Fibroblast of skin of right quadriceps (primary cell): ENCODE results near the gene INF2.
"Not testable (repeated sequence)": the region's sequence is repeated elsewhere in the genome, so short reads cannot be mapped to it uniquely, and the experiment has no call there.

Source experiments
- DNase-seq: peaks from one replicate; pipeline ENCODE4 v3.0.0-alpha.2; 2013

Gene INF2

DNA sequence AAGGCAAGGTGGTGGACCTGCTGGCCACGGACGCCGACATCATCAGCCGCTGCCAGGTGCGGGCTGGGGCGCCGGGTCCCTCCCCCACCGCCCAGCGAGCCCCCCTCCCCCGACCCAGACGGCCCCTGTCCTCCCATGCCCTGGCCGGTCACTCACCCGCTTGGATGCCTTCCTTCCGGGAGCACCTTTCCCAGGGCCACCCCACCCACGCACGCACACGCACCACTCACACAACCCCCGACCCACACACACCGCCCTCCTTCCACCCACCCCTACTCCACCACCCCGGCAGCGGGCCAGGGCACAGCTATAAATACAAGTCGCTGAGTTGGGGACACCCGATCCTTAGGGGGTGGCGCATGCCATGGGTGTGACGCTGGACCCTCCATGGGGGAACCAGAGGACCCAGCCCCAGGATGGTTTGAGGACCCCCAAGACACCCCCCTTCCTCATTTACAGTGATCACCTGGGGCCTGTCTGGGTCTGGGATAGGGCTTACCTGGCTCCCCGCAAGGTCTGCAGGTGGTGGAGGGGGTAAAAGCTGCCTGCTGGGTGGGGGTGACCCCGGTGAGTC lies 35.1 kb downstream of the INF2 start:
- DNase-seq, result no peak

DNA sequence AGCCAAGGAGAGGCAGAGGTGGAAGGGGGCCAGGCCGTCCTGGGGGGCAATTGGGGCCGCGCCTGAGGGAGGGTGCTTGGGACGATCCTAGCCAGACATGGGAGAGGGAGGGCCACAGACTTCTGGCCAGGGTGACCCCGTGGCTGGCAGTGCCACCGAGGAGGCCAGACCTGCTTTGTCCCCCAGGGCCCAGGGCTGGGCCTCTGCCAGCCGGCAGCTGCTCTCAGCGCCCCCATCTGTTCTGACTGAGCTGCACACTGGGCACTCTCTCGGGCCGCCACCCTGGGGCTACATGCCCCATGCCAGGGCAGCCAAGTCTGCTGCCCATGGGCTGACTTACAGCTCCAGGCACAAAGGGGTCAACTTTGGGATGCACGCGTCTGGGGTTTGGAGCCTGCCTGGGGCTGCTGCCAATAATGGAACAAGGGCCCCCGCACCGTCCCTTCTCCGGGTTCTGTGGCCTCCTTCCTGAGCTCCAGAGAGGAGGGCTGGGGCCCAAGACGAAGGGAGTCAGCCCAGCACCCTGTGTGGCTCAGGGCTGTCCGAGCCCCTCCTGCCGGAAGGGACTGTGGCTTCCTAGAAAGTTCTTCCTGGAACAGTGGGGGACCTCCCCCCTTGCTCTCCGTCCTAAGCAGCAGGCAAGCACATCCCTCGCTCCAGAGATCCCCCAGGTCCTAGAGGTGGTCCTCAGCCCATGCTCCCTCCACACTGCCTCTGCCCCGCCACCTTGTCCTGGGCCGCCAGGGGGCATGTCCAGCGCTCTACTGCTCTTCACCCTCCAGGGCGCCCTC lies 35.8 kb downstream of the INF2 start:
- DNase-seq, result peak; percentile 41

DNA sequence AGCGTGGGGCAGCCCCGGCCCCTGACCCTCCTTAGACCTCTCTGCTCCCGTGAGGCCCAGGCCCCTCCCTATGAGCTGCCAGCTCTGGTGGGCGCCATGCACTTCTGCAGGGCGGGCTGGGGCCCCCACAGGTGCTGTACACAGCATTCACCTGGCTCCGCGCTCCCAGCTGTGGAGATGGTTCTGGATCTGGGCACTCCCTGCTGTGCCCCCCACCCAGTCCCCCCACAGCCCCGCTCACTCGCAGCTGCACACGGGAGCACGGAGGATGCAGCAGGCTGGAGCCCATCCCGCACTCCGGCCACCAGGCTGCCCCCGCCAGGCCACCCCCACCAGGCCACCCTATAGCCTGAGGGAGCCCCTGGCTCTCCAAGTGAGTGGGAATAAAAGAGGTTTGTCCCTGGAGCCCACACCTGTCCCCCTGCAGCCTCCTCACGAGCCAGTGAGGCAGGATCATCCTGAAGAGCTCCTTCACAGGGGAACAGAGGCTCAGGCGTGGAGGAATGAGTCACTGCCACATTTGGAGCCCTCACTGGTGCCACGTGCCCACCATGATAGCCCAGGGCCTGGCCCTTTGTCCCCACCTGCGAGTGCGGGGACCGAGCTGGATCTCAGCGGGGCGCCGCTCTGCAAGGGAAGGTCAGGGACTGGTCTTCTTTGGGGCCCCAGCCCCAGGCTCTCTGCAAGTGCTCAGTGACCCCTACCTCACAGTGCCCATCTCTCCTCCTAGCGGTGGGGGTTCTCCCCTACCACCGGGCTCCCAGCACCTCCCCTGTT lies 36.5 kb downstream of the INF2 start:
- DNase-seq, result no peak

DNA sequence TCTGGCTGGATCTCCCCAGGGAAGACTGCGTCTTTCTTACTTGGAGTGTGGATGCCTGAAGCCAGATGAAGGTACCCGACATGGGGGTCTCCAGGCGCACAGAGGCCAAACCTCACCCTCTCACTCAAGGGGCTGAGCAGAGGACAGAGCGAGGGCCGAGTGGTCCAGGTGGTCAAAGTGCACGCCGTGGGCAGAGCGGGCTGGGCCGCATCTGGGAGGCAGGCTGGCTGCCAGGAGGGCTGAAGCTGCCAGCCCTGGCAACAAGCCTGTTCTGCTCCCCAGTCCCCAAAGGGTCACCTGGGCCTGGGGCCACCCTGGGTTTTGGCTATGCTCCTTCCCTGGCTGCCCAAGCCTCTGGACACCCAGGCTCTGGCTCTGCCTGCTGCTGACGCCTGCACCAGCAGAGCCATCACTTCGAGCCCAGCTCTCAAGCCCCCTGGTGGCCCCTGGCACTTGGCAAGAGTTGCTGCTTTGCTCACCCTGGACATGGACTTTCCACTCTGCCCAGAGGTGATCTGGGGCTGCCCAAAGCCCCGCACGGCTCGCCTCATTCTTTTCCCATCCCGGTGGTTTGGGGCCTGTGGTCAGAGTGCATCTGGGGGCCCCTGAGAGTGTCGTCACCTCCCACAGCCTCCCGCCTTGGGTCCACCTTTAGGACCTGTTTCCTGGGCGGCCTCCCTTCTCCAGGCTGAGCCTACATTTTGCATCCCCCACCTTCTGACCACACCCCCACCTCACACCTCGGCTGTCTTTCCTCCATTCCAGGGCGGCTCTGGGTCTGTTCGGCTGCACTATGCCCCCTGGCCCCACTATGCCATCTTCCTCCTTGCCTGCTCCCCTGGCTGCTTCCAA lies 37.4 kb downstream of the INF2 start:
- DNase-seq, result no peak

DNA sequence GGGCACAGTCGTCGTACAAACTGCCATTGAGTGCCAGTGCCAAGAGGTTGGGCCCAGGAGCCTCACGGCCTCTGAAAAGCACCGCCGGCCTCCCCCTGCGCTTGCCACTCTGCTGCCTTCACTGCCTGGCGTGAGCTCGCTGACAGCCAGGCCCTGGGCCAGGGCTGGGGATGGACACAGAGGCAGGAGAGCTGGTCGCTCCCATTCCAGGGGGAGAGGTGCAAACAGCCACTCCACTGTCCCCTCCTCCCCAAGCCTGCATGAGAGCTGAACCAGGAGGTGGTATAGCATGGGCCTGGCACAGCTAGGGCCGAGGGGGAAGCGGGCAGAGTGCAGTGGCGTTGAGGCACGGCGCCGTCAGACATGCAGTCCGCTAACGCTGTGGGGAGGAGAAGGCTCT lies 39.2 kb downstream of the INF2 start:
- no peak for DNase-seq

DNA sequence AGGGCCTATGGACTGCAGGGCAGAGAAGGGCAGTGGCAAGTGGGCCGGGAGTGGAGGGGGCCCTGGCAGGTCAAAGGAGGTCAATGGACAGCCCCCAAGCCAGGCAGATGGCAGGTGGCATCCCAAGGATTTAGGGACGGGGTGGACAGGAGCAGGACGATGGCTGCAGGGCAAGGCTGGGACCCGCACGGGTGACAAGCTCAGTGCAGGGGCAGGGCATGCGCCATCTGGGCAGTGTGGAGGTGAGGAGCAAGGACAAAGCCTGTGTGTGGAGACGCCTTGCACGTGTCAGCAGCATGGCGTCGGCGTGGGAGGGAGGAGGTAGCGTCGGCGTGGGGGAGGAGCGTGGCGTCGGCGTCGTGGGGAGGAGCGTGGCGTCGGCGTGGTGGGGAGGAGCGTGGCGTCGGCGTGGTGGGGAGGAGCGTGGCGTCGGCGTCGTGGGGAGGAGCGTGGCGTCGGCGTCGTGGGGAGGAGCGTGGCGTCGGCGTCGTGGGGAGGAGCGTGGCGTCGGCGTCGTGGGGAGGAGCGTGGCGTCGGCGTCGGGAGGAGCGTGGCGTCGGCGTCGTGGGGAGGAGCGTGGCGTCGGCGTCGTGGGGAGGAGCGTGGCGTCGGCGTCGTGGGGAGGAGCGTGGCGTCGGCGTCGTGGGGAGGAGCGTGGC lies 39.9 kb downstream of the INF2 start:
- DNase-seq, result not testable (repeated sequence)

DNA sequence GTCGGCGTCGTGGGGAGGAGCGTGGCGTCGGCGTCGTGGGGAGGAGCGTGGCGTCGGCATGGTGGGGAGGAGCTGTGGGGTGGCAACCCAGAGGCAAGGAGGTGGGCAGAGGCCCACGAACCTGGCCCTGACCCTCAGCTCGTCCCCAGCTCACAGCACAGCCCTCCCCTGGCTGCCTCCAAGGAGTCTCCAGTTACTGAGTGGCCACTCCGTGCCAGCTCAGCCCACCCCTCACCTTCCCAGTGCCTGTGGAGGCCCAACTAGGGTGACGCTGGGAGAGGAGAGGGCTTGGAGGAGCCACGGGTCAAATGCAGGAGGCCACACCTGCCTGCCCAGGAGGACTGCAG lies 40.4 kb downstream of the INF2 start:
- no peak for DNase-seq

DNA sequence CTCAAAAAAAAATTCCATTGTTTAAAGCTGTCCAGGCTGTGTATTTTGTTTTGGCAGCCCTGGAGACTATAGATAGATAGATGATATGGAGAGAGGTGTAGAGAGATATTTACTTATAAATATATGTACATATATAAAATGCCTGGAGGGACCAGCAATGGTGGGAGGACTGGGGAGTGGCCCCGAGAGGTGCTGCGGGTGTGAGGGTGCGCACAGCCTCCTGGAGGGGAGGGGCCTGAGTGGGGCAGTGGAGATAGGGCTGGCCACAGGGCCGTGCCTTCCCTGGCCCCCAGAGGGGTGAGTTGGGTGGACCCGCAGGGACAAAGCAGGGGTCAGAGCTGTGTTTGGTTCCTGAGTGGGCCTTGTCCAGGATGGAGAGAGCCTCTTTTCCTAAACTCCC lies 41.1 kb downstream of the INF2 start:
- DNase-seq, result no peak

DNA sequence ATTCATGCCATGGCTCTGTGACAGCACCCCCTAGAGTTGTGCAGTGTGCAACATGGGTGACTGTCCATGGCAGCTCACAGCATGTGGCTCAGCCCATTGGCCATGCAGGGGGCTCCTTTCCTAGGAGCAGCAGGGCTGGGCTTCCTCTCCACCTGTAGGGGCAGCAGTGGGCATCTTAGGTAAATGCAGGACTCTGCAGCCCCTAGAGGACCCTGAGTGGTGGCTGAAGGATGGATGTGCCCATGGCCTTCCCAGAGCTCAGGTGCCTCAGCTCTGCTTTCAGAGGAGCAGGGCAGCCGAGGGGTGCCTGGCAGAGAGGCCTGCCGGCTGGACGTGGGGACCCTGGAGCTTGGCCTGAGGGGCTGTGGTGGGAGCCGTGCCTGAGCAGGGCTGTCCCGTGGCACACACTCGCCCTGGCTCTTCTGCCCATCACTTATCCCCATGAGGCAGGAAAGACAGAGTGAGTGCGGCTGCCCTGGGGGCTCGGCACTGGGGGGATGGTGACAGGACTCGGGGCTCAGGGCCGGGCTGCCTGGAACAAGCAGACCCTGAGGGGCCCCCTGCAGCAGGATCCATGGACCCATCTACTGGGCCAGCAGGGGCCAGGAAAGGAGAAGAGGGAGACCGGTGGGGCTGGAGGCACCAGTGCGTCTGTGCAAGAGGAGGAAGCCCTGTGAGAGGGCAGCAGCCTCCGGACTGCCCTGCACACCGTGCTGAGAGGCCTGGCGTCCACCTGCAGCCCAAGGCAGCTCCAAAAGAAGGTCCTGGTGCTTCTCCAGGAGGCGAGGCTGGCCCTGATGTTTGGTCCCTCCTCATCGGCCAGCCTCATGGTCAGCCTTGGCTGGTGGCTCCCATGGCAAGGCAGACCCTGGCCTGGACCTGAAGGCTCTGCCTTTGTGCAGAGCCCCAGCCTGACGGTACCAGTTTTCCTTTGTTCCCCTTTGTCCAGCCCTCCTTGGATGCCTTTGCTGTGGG lies 42.2 kb downstream of the INF2 start:
- DNase-seq, result no peak

DNA sequence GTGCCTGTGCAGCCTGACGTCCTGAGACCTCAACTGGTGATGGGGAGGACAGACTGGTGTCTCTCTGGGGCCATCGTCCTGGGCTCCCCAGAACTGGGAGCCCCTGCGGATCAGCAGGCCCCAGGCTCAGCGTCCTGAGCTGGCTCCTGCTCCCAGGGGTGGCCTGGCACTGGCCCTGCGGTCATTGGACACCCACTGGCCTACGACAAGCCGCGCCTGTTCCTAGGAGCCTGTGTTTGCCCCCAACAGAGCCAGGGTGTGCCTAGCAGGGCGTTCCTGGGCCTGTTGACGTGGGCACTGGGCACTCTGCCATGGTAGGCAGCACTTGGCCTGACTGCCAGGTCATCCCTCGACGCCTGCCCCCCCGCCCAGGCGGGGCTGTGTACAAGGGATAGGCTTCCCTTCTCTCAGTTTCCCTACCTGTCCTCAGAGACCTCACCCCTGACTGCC lies 43.0 kb downstream of the INF2 start:
- no peak for DNase-seq

DNA sequence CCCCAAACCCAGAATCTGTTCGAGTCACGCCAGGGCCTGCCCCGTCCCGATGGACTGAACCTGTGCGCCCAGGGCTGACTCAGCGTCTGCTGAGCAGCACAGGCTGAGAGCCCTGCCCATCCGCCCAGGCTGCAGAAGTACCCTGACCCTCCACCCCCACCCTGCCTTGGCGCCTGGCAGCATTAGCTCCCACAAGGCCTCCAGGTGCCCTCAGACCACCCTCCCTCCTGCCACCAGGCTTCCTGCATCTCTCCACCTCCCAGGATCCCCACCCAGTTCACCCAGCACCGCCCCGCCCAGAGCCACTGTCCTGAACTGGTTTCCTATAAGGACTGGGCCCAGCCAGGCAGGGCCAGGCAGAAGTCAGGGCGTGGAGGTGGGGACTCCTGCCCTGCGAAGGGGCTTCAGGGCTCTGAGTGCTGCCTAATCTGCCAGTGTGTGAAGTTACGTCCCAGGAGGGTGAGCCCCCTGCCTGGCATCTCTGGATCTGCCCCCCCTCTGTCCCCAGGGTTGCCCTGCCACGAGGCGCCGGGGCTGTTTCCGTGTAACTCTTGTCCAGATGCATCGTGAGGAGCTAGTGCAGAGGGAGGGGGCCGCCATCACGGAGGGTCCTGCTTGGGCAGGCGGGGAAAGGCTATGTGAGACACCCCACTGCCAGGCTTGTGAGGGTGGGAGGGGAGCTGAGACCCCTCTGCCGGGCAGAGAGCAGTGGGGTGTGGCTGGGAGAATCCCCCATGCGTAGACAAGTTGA lies 43.7 kb downstream of the INF2 start:
- DNase-seq, result no peak

DNA sequence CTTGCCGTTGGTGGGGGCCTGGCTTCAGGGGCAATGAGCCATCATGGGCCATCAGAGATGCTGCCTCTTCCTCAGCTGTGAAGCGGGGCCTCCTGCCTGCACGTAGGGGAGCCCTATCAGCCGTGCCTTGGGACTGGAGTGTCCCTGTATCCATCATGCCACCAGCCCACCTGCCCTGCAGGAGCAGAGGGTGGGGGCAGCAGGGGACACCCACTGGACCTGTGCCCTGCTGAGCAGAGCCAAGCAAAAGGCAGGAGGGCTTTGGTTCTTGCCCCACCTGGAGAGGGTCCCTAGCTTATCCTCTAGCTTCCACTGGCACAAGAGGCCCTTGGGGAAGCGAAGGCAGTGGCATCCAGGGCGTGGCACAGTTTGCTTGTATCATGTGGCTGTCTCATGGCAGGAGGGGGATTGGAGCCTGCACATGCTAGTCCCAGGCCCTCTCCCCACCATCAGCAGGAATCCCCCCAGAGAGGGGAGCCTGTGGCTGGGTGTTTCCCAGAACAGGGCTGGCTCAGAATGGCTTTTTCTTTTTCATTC lies 44.7 kb downstream of the INF2 start:
- no peak for DNase-seq

DNA sequence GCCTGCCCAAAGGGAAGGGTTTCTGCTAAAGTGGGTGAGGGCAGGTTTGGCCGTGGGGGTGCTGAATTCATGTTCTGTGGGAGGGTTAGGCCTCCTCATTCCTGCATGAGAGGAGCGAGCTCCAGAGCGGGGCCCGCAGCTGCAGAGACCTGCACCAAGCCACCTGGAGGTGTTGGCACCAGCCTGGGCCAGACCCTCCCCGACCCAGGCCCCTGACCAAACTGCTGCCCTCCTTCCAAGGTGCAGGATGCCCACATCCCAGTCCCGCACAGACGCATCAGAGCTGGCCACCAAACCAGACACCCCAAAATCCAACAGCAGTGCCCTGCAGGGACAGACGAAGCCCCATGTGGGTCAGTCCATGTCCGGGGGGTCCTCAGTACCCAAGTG lies 45.2 kb downstream of the INF2 start:
- no peak for DNase-seq

DNA sequence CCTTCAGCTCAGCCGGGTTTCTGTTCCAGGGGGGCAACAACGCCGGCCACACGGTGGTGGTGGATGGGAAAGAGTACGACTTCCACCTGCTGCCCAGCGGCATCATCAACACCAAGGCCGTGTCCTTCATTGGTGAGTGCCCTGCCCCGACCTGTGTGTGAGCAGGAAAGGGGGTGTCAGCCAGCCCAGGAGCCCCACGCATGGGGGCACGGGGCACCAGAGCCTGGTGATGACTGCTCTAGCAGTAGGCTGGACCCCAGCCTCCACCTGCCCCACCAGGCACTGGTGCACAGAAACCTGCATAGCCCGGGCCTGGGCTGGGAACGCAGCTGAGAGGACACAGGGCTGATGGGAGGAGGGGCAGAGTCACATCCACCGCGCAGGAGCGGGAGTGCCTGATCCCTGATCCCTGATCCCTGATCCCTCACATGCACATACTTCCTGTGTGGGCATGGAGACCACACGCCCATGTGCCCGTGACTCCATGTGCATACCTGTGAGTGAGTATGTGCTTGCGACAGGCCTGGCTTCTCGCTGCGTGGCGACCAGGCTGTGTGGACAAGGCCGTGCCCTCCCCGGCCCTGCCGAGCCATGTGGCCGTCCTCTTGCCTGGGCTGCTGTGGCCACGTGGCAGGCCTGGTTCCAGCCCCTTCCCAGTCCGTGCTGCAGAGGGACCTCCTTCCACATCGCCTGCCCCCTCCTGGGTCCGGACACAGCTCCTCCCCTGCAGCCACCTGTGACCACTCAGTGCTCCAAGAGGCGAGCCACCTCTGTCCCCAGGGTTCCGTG lies 45.8 kb downstream of the INF2 start:
- no peak for DNase-seq

DNA sequence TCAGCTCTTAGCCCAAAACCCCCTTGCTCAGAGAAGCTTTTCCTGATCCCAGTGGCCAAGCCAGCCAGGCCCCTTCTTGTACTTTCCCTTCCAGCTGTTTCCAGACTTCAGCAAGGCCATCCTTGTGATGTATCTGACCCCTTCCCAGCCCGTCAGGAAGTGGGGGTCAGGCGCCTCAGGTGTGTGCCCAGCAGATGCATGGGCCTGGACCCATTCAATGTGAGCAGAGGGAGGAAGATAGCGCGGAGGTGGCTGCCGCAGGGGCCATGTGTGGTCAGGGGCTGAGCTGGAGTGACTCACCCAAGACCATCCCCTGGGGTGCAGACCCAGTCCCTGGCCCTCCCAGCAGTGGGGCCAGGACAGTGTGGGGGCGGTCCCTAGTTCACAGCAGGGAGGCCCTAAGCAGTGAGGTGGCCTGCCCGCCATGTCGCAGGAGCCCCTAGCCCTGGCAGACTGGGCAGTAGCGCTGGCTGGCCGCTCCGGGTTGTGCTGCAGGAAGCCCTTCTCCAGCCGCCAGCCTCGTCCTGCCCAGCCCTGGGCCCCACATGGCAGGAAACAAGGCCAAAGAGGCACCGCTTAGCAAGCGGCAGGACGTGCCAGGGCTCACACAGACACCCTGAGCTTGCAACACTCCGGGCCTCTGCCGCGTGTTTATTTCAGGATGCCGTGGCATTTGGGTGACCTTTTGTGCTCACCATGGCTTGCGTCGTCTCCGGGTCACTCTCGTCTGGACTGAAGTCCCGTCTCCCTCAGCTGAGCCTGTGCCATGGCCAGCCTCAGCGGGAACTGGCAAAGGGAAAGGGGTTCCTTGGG lies 46.6 kb downstream of the INF2 start:
- peak; percentile 30 for DNase-seq

DNA sequence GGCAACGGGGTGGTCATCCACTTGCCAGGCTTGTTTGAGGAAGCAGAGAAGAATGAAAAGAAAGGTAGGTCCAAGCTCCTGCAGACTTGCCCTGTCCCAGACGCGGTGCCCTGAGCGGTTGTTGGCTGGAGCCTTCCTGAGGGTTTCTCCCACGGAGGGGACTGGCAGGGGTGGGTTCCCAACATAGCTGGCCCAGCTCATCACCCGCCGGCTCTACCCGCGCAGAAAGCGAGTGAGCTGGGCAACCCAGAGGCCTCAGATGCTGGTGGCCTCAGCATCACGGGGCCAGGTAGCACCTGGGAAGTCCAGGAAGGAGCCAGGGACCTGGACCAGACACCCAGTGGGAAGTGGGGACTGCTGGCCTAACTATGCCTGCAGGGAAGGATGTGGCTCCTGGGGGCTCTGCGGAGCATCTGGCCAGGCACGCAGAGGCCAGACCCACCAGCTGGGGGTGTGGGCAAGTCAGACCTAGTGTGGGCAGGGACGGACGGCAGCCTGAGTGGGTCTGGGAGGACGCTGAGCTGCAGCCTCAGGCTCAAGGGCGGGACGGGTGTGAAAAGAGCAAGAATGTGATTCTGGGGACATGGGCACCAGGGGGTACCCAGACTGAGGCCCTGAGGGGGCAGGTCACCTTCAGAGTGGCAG lies 49.1 kb downstream of the INF2 start:
- no peak for DNase-seq

DNA sequence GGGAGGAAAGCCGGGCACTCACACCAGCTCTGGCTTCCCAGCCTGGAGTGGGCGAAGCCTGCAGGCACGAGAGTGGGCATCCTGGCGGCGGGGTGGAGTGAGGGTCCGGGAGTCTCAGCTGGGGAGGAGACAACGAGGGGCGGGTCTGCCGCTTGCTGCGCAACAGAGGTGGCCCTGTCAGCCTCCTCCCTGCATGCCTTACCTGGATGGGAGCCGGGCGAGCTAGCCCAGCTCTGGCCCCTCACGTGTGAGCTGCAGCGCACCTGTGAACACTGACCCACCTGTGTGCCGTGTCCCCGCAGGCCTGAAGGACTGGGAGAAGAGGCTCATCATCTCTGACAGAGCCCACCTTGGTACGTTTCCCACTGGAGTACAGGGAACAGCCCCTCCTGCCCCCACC lies 49.6 kb downstream of the INF2 start:
- no peak for DNase-seq
